ENCODE data around the gene SMG7. TPM values are rescaled to one million over a fixed set of nuclear protein-coding genes. Genes with fewer than 3 reads are reported as not detected.

Gene SMG7
- polyA plus RNA-seq, 2 of the 4 experiments (the other 2 are of a cell fraction): 27.2 to 51.3 TPM

- CTCF ChIA-PET: interaction anchor here (0.6 to 1.4 kb wide), 2 partner anchors 50 to 1419 kb away, joined by 3 to 5 read pairs; no protein-coding TSS in a partner anchor
- no peak overlapping the region for H3K27ac ChIP-seq
- FAIRE-seq (no peak), ATAC-seq (no peak), DNase-seq (ENCODE audit: low read depth in 1 of 2, low spot score in 1 of 2) (no peak)
- no peak overlapping the region for H3K4me2 ChIP-seq
- 27% methylated on average over 1 of the region's 1 CpG for WGBS (ENCODE audit: missing lambda C conversion rate)
- POLR2A ChIA-PET: no interaction called here
- peaks cover 16% of the 10 kb centered on the region for H3K4me1 ChIP-seq
- H3K9me3 ChIP-seq: no peaks in the 10 kb centered on the region
- TF ChIP-seq RFX5 (IDR thresholded peaks at IDR 0.05) (no peak), GATA3 (IDR thresholded peaks at IDR 0.05; ENCODE audit: borderline replicate concordance) (no peak), BCL3 (IDR thresholded peaks at IDR 0.05) (no peak), MYC (IDR thresholded peaks at IDR 0.05; ENCODE audit: borderline replicate concordance, low read length) (no peak), PBX3 (IDR thresholded peaks at IDR 0.05) (no peak), PHF8 (IDR thresholded peaks at IDR 0.05; ENCODE audit: borderline replicate concordance, low read depth) (no peak), HMGXB4 (CRISPR knock-in tag; IDR thresholded peaks at IDR 0.05; ENCODE audit: borderline replicate concordance) (no peak), RAD21 (conservative IDR thresholded peaks at IDR 0.05 in 1 of 2, IDR thresholded peaks at IDR 0.05 in 1 of 2) (no peak), RNF2 (IDR thresholded peaks at IDR 0.05; ENCODE audit: borderline replicate concordance, low read depth) (no peak), CBX8 (IDR thresholded peaks at IDR 0.05) (no peak), ELK1 (IDR thresholded peaks at IDR 0.05; ENCODE audit: low read depth, low read length) (no peak), MAZ (IDR thresholded peaks at IDR 0.05; ENCODE audit: borderline replicate concordance, low read depth, low read length) (no peak), POLR2AphosphoS2 (conservative IDR thresholded peaks at IDR 0.05; ENCODE audit: low read length) (no peak), TFCP2L1 (CRISPR knock-in tag; IDR thresholded peaks at IDR 0.05) (no peak), CHD2 (IDR thresholded peaks at IDR 0.05; ENCODE audit: low read length, partially characterized antibody) (no peak), EHF (CRISPR knock-in tag; IDR thresholded peaks at IDR 0.05) (no peak), NR3C1 (IDR thresholded peaks at IDR 0.05) (no peak), MAFK (IDR thresholded peaks at IDR 0.05; ENCODE audit: partially characterized antibody) (no peak), SMC3 (IDR thresholded peaks at IDR 0.05) (no peak)
- no peak overlapping the region for H3K4me3 ChIP-seq
Observed at GRCh38 chr1:183572721-183573120, 100.4 kb downstream of the SMG7 start.

GRCh38 chr1:183575606-183576005 lies 103.3 kb downstream of the SMG7 start:
- Histone ChIP-seq H3K4me3 (no peak overlapping the region), H3K4me2 (no peak overlapping the region), H3K27ac (no peak overlapping the region), H3K4me1 (no peaks in the 10 kb centered on the region), H3K9me3 (no peaks in the 10 kb centered on the region)
- ATAC-seq (no peak), FAIRE-seq (no peak), DNase-seq (ENCODE audit: low read depth in 1 of 2, low spot score in 1 of 2) (no peak)
- 67% methylated on average over 5 of the region's 5 CpGs for WGBS (ENCODE audit: missing lambda C conversion rate)
- POLR2A ChIA-PET: no interaction called here
- TF ChIP-seq TFCP2L1 (CRISPR knock-in tag; IDR thresholded peaks at IDR 0.05): no peak
- no peak for TF ChIP-seq RNF2 (IDR thresholded peaks at IDR 0.05; ENCODE audit: borderline replicate concordance, low read depth)
- no peak for TF ChIP-seq MAZ (IDR thresholded peaks at IDR 0.05; ENCODE audit: borderline replicate concordance, low read depth, low read length)
- TF ChIP-seq POLR2AphosphoS2 (conservative IDR thresholded peaks at IDR 0.05; ENCODE audit: low read length): no peak
- no peak for TF ChIP-seq NR3C1 (IDR thresholded peaks at IDR 0.05)
- CTCF ChIA-PET: interaction anchor here (0.8 kb wide), 1 partner anchor 1088 kb away, joined by 3 read pairs; no protein-coding TSS in a partner anchor
